ENCODE results near the gene SYTL2. TPM values are rescaled to one million over a fixed set of nuclear protein-coding genes. Genes with fewer than 3 reads are reported as not detected.
A peak's percentile ranks its signal among the peaks of the same experiment; 100 is the strongest.

SYTL2 gene
- polyA plus RNA-seq, 1 donor from 2014 or later: 2.3 TPM

- H3K27ac ChIP-seq (ENCODE audit: low read length): no peak overlapping the region
- TF ChIP-seq SMC3 (conservative IDR thresholded peaks at IDR 0.05; ENCODE audit: poor library complexity) (no peak), MXI1 (conservative IDR thresholded peaks at IDR 0.05; ENCODE audit: poor library complexity, severe bottlenecking) (no peak), EZH2 (IDR thresholded peaks at IDR 0.05; ENCODE audit: borderline replicate concordance, insufficient read depth, low read length, poor library complexity, severe bottlenecking) (no peak), RAD21 (conservative IDR thresholded peaks at IDR 0.05) (no peak), TAF1 (IDR thresholded peaks at IDR 0.05; ENCODE audit: low read depth) (no peak), POLR2AphosphoS5 (IDR thresholded peaks at IDR 0.05) (no peak), EP300 (conservative IDR thresholded peaks at IDR 0.05; ENCODE audit: poor library complexity, severe bottlenecking) (no peak)
- TF ChIP-seq, protein P1, sequence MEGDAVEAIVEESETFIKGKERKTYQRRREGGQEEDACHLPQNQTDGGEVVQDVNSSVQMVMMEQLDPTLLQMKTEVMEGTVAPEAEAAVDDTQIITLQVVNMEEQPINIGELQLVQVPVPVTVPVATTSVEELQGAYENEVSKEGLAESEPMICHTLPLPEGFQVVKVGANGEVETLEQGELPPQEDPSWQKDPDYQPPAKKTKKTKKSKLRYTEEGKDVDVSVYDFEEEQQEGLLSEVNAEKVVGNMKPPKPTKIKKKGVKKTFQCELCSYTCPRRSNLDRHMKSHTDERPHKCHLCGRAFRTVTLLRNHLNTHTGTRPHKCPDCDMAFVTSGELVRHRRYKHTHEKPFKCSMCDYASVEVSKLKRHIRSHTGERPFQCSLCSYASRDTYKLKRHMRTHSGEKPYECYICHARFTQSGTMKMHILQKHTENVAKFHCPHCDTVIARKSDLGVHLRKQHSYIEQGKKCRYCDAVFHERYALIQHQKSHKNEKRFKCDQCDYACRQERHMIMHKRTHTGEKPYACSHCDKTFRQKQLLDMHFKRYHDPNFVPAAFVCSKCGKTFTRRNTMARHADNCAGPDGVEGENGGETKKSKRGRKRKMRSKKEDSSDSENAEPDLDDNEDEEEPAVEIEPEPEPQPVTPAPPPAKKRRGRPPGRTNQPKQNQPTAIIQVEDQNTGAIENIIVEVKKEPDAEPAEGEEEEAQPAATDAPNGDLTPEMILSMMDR (IDR thresholded peaks at IDR 0.05; ENCODE audit: poor library complexity, severe bottlenecking): no peak
- TF ChIP-seq, protein P2, sequence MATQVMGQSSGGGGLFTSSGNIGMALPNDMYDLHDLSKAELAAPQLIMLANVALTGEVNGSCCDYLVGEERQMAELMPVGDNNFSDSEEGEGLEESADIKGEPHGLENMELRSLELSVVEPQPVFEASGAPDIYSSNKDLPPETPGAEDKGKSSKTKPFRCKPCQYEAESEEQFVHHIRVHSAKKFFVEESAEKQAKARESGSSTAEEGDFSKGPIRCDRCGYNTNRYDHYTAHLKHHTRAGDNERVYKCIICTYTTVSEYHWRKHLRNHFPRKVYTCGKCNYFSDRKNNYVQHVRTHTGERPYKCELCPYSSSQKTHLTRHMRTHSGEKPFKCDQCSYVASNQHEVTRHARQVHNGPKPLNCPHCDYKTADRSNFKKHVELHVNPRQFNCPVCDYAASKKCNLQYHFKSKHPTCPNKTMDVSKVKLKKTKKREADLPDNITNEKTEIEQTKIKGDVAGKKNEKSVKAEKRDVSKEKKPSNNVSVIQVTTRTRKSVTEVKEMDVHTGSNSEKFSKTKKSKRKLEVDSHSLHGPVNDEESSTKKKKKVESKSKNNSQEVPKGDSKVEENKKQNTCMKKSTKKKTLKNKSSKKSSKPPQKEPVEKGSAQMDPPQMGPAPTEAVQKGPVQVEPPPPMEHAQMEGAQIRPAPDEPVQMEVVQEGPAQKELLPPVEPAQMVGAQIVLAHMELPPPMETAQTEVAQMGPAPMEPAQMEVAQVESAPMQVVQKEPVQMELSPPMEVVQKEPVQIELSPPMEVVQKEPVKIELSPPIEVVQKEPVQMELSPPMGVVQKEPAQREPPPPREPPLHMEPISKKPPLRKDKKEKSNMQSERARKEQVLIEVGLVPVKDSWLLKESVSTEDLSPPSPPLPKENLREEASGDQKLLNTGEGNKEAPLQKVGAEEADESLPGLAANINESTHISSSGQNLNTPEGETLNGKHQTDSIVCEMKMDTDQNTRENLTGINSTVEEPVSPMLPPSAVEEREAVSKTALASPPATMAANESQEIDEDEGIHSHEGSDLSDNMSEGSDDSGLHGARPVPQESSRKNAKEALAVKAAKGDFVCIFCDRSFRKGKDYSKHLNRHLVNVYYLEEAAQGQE (IDR thresholded peaks at IDR 0.05; ENCODE audit: borderline replicate concordance): no peak
- H3K9me2 ChIP-seq (ENCODE audit: insufficient read depth, low read length): no peaks in the 10 kb centered on the region
- no peaks in the 10 kb centered on the region for H3K79me2 ChIP-seq (replicated peaks; ENCODE audit: insufficient read depth, low read length)
- no peaks in the 10 kb centered on the region for H3F3A ChIP-seq (ENCODE audit: insufficient read depth, low read length, poor library complexity, severe bottlenecking)
- H3K27me3 ChIP-seq (ENCODE audit: insufficient read depth, low read depth, low read length): no peaks in the 10 kb centered on the region
- no peak overlapping the region for H3K4me2 ChIP-seq (ENCODE audit: low read length)
- no peak overlapping the region for H2AFZ ChIP-seq (ENCODE audit: low read depth, low read length)
- H3K4me3 ChIP-seq (ENCODE audit: low read length): no peak overlapping the region
- H3K9me3 ChIP-seq (ENCODE audit: low read length): no peaks in the 10 kb centered on the region
- no peaks in the 10 kb centered on the region for H4K20me1 ChIP-seq (ENCODE audit: insufficient read depth)
- H3K9ac ChIP-seq (ENCODE audit: low read length): no peak overlapping the region
- no peaks in the 10 kb centered on the region for H3K36me3 ChIP-seq (ENCODE audit: insufficient read depth, low read length)
These were observed 17.1 kb upstream of the SYTL2 start for GRCh38 chr11:85827748-85828639.

DNA sequence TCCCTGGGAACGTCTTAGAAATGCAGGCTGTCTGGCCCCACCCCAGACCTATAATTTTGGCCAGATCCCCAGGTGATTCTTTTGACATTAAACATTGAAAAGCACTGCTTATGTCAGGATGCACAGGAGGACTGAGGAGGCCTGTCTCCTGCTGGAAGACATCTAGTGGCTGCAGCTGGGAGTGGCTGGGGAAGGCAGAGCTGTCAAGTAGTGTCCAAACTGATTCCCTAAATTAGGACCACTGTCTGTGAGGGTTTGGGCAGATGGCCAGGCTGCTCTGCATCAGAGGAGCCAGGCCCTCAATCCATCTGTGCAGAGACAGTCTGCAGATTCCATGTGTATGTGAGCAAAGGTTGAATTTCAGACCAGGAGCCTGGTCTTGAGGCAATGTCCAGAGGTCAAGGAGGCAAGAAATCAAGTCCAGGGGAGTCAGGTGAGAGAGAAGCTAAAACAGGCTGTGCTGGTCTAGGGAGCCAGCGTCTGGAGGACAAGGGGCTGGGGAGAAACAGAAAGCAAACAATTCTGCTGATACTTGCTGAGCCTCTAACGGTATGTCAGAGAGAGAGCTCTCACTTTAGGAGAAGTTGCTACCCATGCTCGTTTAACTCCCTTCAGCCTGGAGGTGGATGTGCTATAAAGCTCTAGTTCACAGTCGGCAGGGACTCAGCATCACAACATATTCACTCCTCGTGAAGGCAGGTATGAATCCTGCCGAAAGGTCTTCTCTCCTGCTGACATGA lies 15.3 kb upstream of the SYTL2 start:
- TF ChIP-seq, protein P1 (IDR thresholded peaks at IDR 0.05; ENCODE audit: poor library complexity, severe bottlenecking): peak; percentile 25
- TF ChIP-seq TAF1 (IDR thresholded peaks at IDR 0.05; ENCODE audit: low read depth) (no peak), EP300 (conservative IDR thresholded peaks at IDR 0.05; ENCODE audit: poor library complexity, severe bottlenecking) (no peak), EZH2 (IDR thresholded peaks at IDR 0.05; ENCODE audit: borderline replicate concordance, insufficient read depth, low read length, poor library complexity, severe bottlenecking) (no peak)
- H3K9me3 ChIP-seq (ENCODE audit: low read length): no peaks in the 10 kb centered on the region
- H3K79me2 ChIP-seq (replicated peaks; ENCODE audit: insufficient read depth, low read length): no peaks in the 10 kb centered on the region
- H3F3A ChIP-seq (ENCODE audit: insufficient read depth, low read length, poor library complexity, severe bottlenecking): no peaks in the 10 kb centered on the region
- no peak overlapping the region for H3K27ac ChIP-seq (ENCODE audit: low read length)
- H2AFZ ChIP-seq (ENCODE audit: low read depth, low read length): no peak overlapping the region
- H4K20me1 ChIP-seq (ENCODE audit: insufficient read depth): no peaks in the 10 kb centered on the region
- no peaks in the 10 kb centered on the region for H3K9me2 ChIP-seq (ENCODE audit: insufficient read depth, low read length)
- no peaks in the 10 kb centered on the region for H3K27me3 ChIP-seq (ENCODE audit: insufficient read depth, low read depth, low read length)
- no peak overlapping the region for H3K4me2 ChIP-seq (ENCODE audit: low read length)
- no peak overlapping the region for H3K9ac ChIP-seq (ENCODE audit: low read length)
- H3K4me3 ChIP-seq (ENCODE audit: low read length): no peak overlapping the region
- H3K36me3 ChIP-seq (ENCODE audit: insufficient read depth, low read length): no peaks in the 10 kb centered on the region

All from neural cell (in vitro differentiated cells).